ENCODE measurements around the gene AXDND1.
A peak's percentile ranks its signal among the peaks of the same experiment; 100 is the strongest.
"Not testable (repeated sequence)": the region's sequence is repeated elsewhere in the genome, so short reads cannot be mapped to it uniquely, and the experiment has no call there.

AXDND1 gene

DNA sequence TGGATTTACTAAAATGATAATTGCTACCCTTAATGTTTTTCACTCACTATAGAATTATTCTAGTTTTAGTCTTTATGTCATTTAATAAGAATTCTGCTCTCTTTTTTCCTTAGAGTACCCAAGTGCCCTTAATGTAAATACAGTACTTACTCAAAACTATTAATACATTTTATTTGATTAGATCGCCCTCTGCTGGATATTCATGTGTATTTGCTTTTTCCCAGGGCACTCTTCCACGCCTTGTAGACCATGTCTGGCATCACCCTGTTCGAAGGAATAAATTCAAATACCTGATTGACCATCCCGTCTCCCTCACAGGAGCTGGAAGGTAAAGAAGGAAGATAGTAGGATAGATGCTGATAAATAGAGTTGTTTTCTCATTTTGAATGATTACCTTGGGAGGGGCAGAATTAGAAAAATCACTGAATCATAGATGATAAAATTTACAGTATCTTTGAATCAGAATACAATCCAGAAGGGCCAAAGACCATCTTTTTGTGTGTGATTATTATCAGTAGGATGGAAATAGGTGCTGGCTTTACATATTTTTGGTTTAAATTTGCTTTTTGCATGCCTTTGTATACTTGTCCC is 4.1 kb downstream of the AXDND1 start:
- DNase-seq (ENCODE audit: low read depth) = peak; percentile 45

GRCh38 chr1:179372160-179372559 is 6.4 kb downstream of the AXDND1 start:
- no peak for DNase-seq (ENCODE audit: low read depth)

DNA sequence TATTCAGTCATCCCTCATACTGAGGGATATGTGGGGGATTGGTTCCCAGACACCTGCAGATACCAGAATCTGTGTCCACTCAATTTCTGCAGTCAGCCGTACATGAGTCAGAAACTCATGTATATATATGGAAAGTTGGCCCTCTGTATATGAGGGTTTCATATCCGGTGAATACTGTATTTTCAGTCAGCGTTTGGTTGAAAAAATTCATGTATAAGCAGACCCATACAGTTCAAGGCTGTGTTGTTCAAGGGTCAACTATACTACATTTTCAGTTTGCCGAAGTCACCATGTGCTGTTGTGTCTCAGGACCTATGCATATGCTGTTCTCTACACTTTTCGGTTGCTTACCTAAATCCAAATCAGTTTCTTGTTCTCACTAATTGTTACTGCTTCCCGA is 10.5 kb downstream of the AXDND1 start:
- DNase-seq (ENCODE audit: low read depth) = no peak

DNA sequence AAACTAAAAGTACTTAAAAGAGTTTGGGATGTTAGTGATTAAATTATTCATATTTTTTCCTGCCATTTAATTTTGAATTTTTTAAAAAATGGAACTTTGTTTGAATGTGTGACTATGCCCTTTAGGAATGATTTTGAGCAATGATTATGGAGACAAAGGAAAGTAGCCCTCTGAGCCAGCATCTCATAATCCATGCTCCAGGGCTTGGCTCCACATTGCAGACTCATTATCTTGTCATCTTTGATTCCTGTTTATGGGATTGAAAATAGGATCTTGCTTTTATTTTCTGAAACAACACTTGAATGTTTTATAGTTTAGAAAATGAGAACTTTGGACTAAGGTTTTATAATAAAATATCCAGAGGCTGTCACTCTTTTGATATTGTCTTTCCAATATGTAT is 14.5 kb downstream of the AXDND1 start:
- DNase-seq (ENCODE audit: low read depth) = no peak

DNA sequence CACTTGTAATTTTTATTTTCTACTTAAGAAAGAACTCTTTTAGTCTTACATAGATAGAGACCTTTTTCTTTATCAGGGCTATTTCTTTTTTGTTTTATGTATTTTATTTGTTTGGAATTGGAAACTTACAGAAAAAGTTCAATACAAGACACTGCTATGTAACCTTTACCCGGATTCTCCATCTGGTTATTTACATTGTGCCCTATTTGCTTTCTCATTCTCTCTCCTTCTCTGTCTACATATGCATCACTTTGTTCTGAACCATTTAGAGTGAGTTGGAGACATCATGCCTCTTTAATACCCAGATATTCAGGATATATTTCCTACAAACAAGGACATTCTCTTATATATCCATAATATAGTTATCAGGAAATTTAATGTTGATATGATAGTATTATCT is 18.3 kb downstream of the AXDND1 start:
- DNase-seq (ENCODE audit: low read depth) = no peak

- DNase-seq (ENCODE audit: low read depth) = no peak
These were observed 19.7 kb downstream of the AXDND1 start for GRCh38 chr1:179385510-179385909.

DNA sequence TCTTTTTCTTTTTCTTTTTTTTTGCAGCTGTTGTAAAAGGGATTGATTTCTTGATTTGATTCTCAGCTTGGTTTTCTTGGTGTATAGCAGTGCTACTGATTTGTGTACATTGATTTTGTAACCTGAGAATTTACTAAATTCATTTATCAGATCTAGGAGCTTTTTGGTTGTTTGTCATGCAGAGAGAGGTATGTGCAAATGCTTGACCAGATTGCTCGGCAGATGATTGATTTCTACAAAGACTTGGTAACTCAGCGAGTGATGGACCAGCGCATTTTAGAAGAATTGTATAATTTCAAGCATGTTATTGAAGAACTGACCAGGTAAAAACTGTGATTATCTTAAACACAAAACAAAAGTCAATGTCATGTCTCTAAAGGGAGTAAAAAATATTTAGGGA is 27.9 kb downstream of the AXDND1 start:
- DNase-seq (ENCODE audit: low read depth) = no peak

GRCh38 chr1:179399399-179399798 is 33.6 kb downstream of the AXDND1 start:
- not testable (repeated sequence) for DNase-seq (ENCODE audit: low read depth)

GRCh38 chr1:179417760-179418159 is 52.0 kb downstream of the AXDND1 start:
- DNase-seq (ENCODE audit: low read depth) = not testable (repeated sequence)

DNA sequence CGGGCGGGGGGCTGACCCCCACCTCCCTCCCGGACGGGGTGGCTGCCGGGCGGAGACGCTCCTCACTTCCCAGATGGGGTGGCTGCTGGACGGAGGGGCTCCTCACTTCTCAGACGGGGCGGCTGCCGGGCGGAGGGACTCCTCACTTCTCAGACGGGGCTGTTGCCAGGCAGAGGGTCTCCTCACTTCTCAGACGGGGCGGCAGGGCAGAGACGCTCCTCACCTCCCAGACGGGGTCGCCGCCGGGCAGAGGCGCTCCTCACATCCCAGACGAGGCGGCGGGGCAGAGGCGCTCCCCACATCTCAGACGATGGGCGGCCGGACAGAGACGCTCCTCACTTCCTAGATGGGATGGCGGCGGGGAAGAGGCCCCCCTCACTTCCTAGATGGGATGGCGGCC is 52.9 kb downstream of the AXDND1 start:
- DNase-seq (ENCODE audit: low read depth) = not testable (repeated sequence)

DNA sequence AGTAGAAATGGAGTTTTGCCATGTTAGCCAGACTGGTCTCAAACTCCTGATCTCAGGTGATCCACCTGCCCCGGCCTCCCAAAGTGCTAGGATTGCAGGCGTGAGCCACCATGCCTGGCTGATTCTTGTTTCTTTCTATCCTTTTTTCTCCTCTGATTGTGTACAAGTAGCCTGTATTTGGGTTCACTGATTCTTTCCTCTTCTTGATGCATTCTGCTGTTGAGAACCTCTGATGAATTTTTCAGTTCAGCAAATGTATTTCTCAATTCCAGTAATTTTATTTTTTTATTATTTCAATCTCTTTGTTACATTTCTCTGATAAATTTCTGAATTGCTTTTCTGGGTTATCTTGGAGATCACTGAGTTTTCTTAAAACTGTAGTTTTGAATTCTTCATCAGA is 58.8 kb downstream of the AXDND1 start:
- no peak for DNase-seq (ENCODE audit: low read depth)

GRCh38 chr1:179425186-179425585 is 59.4 kb downstream of the AXDND1 start:
- no peak for DNase-seq (ENCODE audit: low read depth)

DNA sequence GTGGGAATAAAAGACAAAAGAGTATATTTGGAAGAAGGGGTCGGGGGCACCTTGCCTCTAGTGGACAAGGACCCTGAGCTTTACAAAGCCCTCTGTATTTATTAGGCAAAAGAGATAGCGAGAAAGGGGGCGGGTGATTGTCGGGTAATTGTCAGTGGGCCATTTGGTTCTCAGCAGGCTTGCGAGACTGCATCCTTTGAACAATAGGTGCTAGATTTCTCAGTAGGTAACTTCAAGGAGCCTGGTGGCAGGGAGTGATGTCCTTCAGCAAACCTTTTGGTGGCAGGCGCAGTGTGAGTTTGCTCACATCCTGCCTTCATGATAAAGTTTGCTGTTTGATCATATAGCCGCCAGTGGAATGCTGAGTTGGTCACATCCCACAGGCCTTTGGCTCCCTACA is 71.4 kb downstream of the AXDND1 start:
- DNase-seq (ENCODE audit: low read depth) = no peak

GRCh38 chr1:179439646-179440045 is 73.9 kb downstream of the AXDND1 start:
- DNase-seq (ENCODE audit: low read depth) = not testable (repeated sequence)

GRCh38 chr1:179440301-179440700 is 74.5 kb downstream of the AXDND1 start:
- DNase-seq (ENCODE audit: low read depth) = not testable (repeated sequence)

- no peak for DNase-seq (ENCODE audit: low read depth)
These were observed 75.2 kb downstream of the AXDND1 start for GRCh38 chr1:179440971-179441370.

DNA sequence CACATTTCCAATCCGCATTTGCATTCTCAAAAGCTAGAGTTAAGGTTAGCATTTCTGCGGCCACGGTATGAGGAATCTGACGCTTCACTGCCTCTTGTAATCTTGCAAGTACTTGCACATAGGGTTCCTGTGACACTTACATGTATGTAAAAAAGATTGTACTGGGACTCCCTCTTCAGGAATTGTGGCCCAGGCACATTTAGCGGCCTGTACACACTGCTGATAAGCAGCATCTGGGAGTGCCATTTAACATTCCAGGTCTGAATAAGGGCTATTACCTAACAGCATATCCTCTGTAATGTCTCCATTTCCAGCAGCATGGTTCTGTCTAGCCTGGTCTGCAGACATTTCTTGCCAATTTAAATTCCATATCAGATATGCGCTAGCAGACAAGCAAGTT is 75.7 kb downstream of the AXDND1 start:
- no peak for DNase-seq (ENCODE audit: low read depth)

DNA sequence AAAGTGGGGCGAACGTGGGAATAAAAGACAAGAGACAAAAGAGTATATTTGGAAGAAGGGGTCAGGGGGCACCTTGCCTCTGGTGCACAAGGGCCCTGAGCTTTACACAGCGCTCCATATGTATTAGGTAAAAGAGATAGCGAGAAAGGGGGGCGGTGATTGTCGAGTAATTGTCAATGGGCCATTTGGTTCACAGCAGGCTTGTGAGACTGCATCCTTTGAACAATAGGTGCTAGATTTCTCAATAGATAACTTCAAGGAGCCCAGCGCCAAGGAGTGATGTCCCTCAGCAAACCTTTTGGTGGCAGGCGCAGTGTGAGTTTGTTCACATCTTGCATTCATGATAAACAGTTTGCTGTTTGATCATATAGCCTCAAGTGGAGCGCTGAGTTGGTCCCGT is 77.1 kb downstream of the AXDND1 start:
- DNase-seq (ENCODE audit: low read depth) = not testable (repeated sequence)

- no peak for DNase-seq (ENCODE audit: low read depth)
These were observed 79.8 kb downstream of the AXDND1 start for GRCh38 chr1:179445593-179445992.

GRCh38 chr1:179447489-179447888 is 81.7 kb downstream of the AXDND1 start:
- no peak for DNase-seq (ENCODE audit: low read depth)

GRCh38 chr1:179448437-179449149 is 82.8 kb downstream of the AXDND1 start:
- DNase-seq (ENCODE audit: low read depth) = no peak

DNA sequence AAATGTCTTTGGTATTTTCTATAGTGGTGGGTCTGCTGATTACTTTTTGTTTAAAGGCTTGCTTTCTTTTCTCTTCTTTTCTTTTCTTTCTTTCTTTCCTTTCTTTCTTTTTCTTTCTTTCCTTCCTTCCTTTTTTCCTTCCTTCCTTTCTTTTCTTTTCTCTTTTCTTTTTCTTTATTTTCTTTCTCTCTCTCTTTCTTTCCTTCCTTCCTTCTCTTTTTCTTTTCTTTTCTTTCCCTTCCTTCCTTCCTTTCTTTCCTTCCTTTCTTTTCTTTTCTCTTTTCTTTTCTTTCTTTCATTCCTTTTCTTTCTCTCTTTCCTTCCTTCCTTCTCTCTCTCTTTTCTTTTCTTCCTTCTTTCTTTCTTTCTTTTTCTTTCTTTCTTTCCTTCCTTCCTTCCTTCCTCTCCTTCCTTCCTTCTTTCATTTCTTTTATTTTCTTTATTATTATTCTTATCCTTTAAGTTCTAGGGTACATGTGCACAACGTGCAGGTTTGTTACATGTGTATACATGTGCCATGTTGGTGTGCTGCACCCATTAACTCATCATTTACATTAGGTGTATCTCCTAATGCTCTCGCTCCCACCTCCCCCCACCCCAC is 93.9 kb downstream of the AXDND1 start:
- not testable (repeated sequence) for DNase-seq (ENCODE audit: low read depth)

DNA sequence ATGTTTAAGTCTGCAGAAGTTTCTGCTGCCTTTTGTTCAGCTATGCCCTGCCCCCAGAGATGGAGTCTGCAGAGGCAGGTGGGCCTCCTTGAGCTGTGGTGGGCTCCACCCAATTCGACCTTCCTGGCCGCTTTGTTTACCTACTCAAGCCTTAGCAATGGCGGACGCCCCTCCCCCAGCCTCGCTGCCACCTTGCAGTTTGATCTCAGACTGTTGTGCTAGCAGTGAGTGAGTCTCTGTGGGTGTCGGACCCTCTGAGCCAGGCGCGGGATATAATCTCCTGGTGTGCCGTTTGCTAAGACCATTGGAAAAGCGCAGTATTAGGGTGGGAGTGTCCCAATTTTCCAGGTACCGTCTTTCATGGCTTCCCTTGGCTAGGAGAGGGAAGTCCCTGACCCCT is 99.9 kb downstream of the AXDND1 start:
- not testable (repeated sequence) for DNase-seq (ENCODE audit: low read depth)

- no peak for DNase-seq (ENCODE audit: low read depth)
These were observed 108.9 kb downstream of the AXDND1 start for GRCh38 chr1:179474713-179475112.

All from stromal cell of bone marrow (primary cell).